Measurements from ENCODE around the gene PDAP1. TPM values are rescaled to one million over a fixed set of nuclear protein-coding genes. Genes with fewer than 3 reads are reported as not detected.
A peak's percentile ranks its signal among the peaks of the same experiment; 100 is the strongest.

The PDAP1 gene
- total RNA-seq, 1 experiment from 2014 or later: 150 TPM

GRCh38 chr7:99372275-99373090 is 35.9 kb downstream of the PDAP1 start:
- Histone ChIP-seq H3K4me2 (ENCODE audit: insufficient read depth, insufficient read length, low read length) (no peak overlapping the region), H3K4me1 (ENCODE audit: insufficient read depth, low read length) (no peaks in the 10 kb centered on the region), H3K9ac (ENCODE audit: extremely low read depth, insufficient read length, low read length) (no peak overlapping the region), H3K27ac (ENCODE audit: insufficient read length, low read depth, low read length) (no peak overlapping the region), H3K23me2 (ENCODE audit: insufficient read length, low read depth, low read length, poor library complexity, severe bottlenecking) (peaks cover 3% of the 10 kb centered on the region), H3K79me2 (ENCODE audit: insufficient read depth, low read length) (no peaks in the 10 kb centered on the region), H3K56ac (ENCODE audit: insufficient read length, low read depth, low read length) (no peak overlapping the region), H4K91ac (ENCODE audit: insufficient read length, low read depth, low read length) (no peak overlapping the region), H2AFZ (ENCODE audit: low read length) (no peak overlapping the region), H2BK20ac (ENCODE audit: low read depth, low read length, poor library complexity, severe bottlenecking) (no peak overlapping the region), H2BK5ac (ENCODE audit: insufficient read length, low read length) (no peak overlapping the region), H3K23ac (ENCODE audit: insufficient read length, low read depth, low read length) (no peak overlapping the region), H3K9me3 (ENCODE audit: control insufficient read depth, low read depth, low read length) (no peaks in the 10 kb centered on the region), H3K18ac (ENCODE audit: insufficient read length, low read depth, low read length) (no peak overlapping the region), H3T11ph (ENCODE audit: low read length) (no peak overlapping the region), H4K8ac (replicated peaks; ENCODE audit: insufficient read length, low read depth, low read length) (no peak overlapping the region), H2BK12ac (ENCODE audit: insufficient read length, low read depth, low read length) (no peak overlapping the region), H3K79me1 (ENCODE audit: insufficient read depth, low read depth, low read length, poor library complexity, severe bottlenecking) (no peaks in the 10 kb centered on the region), H3K14ac (ENCODE audit: insufficient read depth, low read length) (no peak overlapping the region; the same call in 1 of the 2 replicates), H3K4ac (ENCODE audit: low read depth, low read length) (no peak overlapping the region), H3K27me3 (ENCODE audit: insufficient read depth, low read length) (no peaks in the 10 kb centered on the region), H4K5ac (ENCODE audit: insufficient read length, low read depth, low read length) (no peak overlapping the region), H2BK15ac (ENCODE audit: low read depth, low read length) (no peak overlapping the region), H2AK5ac (ENCODE audit: insufficient read length, low read length) (no peak overlapping the region), H2BK120ac (ENCODE audit: low read depth, low read length, poor library complexity, severe bottlenecking) (no peak overlapping the region), H4K20me1 (ENCODE audit: control insufficient read depth, insufficient read depth, insufficient read length) (no peaks in the 10 kb centered on the region)
- DNase-seq: no peak
- no CpG with 5 or more reads among the region's 21 CpGs for whole genome bisulfite sequencing (ENCODE audit: extremely low coverage, insufficient read length, low lambda C conversion rate)
- H3K9me3 Mint-ChIP-seq: no peaks in the 10 kb centered on the region
- peak overlapping the region; percentile 70 to 86 for H3K4me3 Mint-ChIP-seq
- TF ChIP-seq CTCF (conservative IDR thresholded peaks at IDR 0.05): no peak
- peak overlapping the region in 2 of 3 experiments; percentile 42 to 58; a peak in 3 of 7 replicates for H3K27ac Mint-ChIP-seq
- peaks cover 3% of the 10 kb centered on the region in 2 experiments for H3K4me1 Mint-ChIP-seq
- H3K36me3 Mint-ChIP-seq (ENCODE audit: insufficient read depth in 1 of 3, low read depth in 3 of 3): peaks cover under 1 to 5% (median 3%) of the 10 kb centered on the region in 3 experiments; a peak in 5 of 7 replicates
- H3K27me3 Mint-ChIP-seq (ENCODE audit: low read depth): peaks cover 13% of the 10 kb centered on the region

Data from H9 (cell line).